Fibroblast of mammary gland (primary cell): ENCODE measurements around the gene LANCL1.

ENCODE experiments used
- DNase-seq: peaks from one replicate; pipeline ENCODE4 v3.0.0-alpha.2; 2010; ENCODE audit warnings: low read depth
- H3K4me3 ChIP-seq: 2 replicates; pipeline ENCODE4 v1.5.1; 2011; ENCODE audit warnings: low read depth, mild to moderate bottlenecking, low read length, moderate library complexity; ENCODE audit not compliant: control insufficient read depth
- CTCF ChIP-seq: conservative IDR thresholded peaks from 2 replicates; pipeline ENCODE4 v1.5.1; 2011; ENCODE audit warnings: low read depth, low read length, inconsistent platforms; ENCODE audit not compliant: control insufficient read depth, insufficient read depth

Gene LANCL1

GRCh38 chr2:210410542-210410941 lies 66.0 kb downstream of the LANCL1 start:
- no peak for TF ChIP-seq CTCF
- no peak overlapping the region for H3K4me3 ChIP-seq
- DNase-seq, result no peak

- TF ChIP-seq CTCF, result peak; percentile 26
- H3K4me3 ChIP-seq, result no peak overlapping the region
- peak; percentile 25 for DNase-seq
Observed at GRCh38 chr2:210399440-210400041, 77.0 kb downstream of the LANCL1 start.

GRCh38 chr2:210392469-210392881 lies 84.1 kb downstream of the LANCL1 start:
- DNase-seq, result no peak
- no peak overlapping the region for H3K4me3 ChIP-seq
- no peak for TF ChIP-seq CTCF

- no peak overlapping the region for H3K4me3 ChIP-seq
- TF ChIP-seq CTCF, result no peak
- no peak for DNase-seq
Observed at GRCh38 chr2:210389856-210390255, 86.7 kb downstream of the LANCL1 start.

- no peak for DNase-seq
- H3K4me3 ChIP-seq, result no peak overlapping the region
- TF ChIP-seq CTCF, result no peak
Observed at GRCh38 chr2:210388148-210388547, 88.4 kb downstream of the LANCL1 start.

GRCh38 chr2:210387074-210387473 lies 89.5 kb downstream of the LANCL1 start:
- no peak for TF ChIP-seq CTCF
- no peak overlapping the region for H3K4me3 ChIP-seq
- DNase-seq, result no peak
